GM12874 (cell line): Measurements from ENCODE around the gene HAGH.

Source experiments
- CTCF ChIP-seq: IDR thresholded peaks from 2 replicates; pipeline ENCODE4 v1.5.1; 2011; ENCODE audit warnings: low read depth, mild to moderate bottlenecking, control low read depth, low read length, moderate library complexity; ENCODE audit not compliant: insufficient read depth

Gene HAGH

GRCh38 chr16:1791943-1792812, 34.4 kb downstream of the HAGH start:
- TF ChIP-seq CTCF = no peak

GRCh38 chr16:1791256-1791942, 35.2 kb downstream of the HAGH start:
- no peak for TF ChIP-seq CTCF

GRCh38 chr16:1790611-1791255, 35.9 kb downstream of the HAGH start:
- no peak for TF ChIP-seq CTCF

GRCh38 chr16:1790261-1790610, 36.4 kb downstream of the HAGH start:
- no peak for TF ChIP-seq CTCF

DNA sequence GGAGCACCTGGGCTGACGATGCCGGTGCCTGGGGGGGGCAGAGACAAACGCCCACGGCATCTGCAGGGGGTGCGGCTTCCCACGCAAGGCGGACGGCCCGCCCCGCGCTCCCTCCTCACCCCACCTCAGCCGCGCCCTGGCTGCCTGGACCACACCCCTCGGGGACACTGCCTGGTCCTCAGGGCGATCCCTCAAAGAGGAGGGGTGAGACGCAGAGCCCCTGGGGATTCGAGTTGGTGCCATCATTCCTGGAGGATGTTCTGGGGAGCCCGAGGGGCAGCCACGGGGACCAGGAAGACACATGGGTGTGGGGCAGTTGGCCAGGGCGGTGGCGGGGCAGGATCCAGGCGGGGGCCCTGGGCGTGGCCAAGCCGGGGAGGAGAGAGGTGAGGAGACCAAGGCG, 37.0 kb downstream of the HAGH start:
- TF ChIP-seq CTCF = no peak

GRCh38 chr16:1788708-1789100, 37.9 kb downstream of the HAGH start:
- no peak for TF ChIP-seq CTCF

GRCh38 chr16:1788095-1788707, 38.4 kb downstream of the HAGH start:
- TF ChIP-seq CTCF = no peak
